ENCODE data around the gene MAPK8IP2.

DNA sequence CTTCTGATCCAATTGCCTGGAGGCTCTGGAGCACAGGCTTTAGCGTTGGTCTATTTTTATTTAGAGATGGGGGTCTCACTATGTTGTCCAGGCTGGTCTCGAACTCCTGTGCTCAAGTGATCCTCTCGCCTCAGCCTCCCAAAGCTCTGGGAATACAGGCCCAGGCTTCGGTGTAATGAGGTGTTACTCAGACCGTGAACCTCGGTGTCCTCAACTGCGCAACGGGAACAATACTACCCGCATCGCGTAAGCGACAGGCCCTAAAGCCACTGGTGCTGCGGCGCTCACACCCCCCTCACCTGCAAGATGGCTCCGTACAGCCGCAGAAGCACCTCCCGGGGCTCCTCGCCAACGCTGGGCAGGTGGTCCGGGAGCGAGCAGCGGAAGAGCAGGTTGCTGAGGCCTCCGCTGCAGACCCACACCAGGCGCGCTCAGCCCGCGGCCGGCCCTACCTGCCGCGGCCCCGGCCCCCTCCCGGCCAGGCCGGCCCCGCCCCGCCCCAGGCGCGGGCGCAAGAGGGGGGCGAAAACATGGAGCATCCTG is 18.6 kb upstream of the MAPK8IP2 start:
- TF ChIP-seq CEBPB (IDR thresholded peaks at IDR 0.05; ENCODE audit: low read depth, low read length) (no peak), POLR2A (IDR thresholded peaks at IDR 0.05; ENCODE audit: low read depth, low read length) (no peak), CTCF (conservative IDR thresholded peaks at IDR 0.05; ENCODE audit: low read depth, low read length) (no peak), SMC3 (IDR thresholded peaks at IDR 0.05; ENCODE audit: low read depth, low read length) (no peak), RAD21 (IDR thresholded peaks at IDR 0.05; ENCODE audit: low read length) (no peak), CHD1 (IDR thresholded peaks at IDR 0.05; ENCODE audit: low read depth, low read length) (no peak)
